ENCODE results near the gene RREB1. TPM values are rescaled to one million over a fixed set of nuclear protein-coding genes. Genes with fewer than 3 reads are reported as not detected.

RREB1 gene
- total and polyA plus RNA-seq, 2 experiments from 2014 or later, result 8.5 to 25.5 TPM

DNA sequence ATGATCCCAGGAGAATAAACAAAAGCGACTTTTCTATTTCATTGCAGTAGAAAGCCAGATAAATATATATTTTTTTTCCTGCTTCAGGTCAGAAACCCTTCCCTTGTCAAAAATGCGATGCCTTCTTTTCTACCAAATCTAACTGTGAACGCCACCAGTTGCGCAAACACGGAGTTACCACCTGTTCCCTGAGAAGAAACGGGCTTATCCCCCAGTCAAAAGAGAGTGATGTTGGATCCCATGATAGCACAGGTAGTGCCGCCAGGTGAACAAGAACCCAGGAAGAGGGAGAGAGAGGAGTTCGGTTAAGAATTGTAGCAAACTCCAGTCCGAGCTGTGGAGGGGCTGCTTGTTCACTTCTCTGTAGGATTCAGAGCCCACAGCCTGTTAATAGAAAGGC lies 132.6 kb downstream of the RREB1 start (continued):
- TF ChIP-seq, protein P1, sequence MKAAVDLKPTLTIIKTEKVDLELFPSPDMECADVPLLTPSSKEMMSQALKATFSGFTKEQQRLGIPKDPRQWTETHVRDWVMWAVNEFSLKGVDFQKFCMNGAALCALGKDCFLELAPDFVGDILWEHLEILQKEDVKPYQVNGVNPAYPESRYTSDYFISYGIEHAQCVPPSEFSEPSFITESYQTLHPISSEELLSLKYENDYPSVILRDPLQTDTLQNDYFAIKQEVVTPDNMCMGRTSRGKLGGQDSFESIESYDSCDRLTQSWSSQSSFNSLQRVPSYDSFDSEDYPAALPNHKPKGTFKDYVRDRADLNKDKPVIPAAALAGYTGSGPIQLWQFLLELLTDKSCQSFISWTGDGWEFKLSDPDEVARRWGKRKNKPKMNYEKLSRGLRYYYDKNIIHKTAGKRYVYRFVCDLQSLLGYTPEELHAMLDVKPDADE (IDR thresholded peaks at IDR 0.05), result no peak
- no peak for TF ChIP-seq NANOG (IDR thresholded peaks at IDR 0.05; ENCODE audit: borderline replicate concordance)
- TF ChIP-seq, protein P2, sequence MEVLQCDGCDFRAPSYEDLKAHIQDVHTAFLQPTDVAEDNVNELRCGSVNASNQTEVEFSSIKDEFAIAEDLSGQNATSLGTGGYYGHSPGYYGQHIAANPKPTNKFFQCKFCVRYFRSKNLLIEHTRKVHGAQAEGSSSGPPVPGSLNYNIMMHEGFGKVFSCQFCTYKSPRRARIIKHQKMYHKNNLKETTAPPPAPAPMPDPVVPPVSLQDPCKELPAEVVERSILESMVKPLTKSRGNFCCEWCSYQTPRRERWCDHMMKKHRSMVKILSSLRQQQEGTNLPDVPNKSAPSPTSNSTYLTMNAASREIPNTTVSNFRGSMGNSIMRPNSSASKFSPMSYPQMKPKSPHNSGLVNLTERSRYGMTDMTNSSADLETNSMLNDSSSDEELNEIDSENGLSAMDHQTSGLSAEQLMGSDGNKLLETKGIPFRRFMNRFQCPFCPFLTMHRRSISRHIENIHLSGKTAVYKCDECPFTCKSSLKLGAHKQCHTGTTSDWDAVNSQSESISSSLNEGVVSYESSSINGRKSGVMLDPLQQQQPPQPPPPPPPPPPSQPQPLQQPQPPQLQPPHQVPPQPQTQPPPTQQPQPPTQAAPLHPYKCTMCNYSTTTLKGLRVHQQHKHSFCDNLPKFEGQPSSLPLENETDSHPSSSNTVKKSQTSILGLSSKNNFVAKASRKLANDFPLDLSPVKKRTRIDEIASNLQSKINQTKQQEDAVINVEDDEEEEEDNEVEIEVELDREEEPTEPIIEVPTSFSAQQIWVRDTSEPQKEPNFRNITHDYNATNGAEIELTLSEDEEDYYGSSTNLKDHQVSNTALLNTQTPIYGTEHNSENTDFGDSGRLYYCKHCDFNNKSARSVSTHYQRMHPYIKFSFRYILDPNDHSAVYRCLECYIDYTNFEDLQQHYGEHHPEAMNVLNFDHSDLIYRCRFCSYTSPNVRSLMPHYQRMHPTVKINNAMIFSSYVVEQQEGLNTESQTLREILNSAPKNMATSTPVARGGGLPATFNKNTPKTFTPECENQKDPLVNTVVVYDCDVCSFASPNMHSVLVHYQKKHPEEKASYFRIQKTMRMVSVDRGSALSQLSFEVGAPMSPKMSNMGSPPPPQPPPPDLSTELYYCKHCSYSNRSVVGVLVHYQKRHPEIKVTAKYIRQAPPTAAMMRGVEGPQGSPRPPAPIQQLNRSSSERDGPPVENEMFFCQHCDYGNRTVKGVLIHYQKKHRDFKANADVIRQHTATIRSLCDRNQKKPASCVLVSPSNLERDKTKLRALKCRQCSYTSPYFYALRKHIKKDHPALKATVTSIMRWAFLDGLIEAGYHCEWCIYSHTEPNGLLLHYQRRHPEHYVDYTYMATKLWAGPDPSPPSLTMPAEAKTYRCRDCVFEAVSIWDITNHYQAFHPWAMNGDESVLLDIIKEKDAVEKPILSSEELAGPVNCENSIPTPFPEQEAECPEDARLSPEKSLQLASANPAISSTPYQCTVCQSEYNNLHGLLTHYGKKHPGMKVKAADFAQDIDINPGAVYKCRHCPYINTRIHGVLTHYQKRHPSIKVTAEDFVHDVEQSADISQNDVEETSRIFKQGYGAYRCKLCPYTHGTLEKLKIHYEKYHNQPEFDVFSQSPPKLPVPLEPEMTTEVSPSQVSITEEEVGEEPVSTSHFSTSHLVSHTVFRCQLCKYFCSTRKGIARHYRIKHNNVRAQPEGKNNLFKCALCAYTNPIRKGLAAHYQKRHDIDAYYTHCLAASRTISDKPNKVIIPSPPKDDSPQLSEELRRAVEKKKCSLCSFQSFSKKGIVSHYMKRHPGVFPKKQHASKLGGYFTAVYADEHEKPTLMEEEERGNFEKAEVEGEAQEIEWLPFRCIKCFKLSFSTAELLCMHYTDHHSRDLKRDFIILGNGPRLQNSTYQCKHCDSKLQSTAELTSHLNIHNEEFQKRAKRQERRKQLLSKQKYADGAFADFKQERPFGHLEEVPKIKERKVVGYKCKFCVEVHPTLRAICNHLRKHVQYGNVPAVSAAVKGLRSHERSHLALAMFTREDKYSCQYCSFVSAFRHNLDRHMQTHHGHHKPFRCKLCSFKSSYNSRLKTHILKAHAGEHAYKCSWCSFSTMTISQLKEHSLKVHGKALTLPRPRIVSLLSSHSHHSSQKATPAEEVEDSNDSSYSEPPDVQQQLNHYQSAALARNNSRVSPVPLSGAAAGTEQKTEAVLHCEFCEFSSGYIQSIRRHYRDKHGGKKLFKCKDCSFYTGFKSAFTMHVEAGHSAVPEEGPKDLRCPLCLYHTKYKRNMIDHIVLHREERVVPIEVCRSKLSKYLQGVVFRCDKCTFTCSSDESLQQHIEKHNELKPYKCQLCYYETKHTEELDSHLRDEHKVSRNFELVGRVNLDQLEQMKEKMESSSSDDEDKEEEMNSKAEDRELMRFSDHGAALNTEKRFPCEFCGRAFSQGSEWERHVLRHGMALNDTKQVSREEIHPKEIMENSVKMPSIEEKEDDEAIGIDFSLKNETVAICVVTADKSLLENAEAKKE (CRISPR knock-in tag; IDR thresholded peaks at IDR 0.05), result no peak

DNA sequence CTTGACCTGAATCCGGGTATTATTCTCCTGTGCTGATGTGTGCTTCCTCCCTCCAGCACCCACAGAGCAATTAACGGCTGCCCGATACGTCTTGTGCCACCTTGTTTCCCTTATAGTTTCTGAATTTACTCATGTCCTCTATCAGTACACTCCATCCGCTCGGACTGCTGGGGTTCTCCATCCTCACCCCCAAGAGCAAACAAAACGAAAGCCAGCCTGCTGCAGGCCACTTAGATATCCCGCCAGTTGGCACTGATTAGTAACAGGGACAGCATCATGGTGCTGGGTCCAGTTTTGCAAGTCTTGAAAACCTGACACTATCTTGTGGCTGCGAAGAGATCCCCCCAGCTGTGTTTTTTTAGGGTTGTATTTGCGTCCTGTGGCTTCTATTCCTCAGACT lies 133.4 kb downstream of the RREB1 start:
- no peak for DNase-seq (ENCODE audit: low spot score)
- H3K79me2 ChIP-seq (replicated peaks; ENCODE audit: insufficient read depth), result no peaks in the 10 kb centered on the region
- Mint-ChIP-seq H3K27me3 (ENCODE audit: insufficient read depth, low read depth, poor library complexity) (peaks cover 7% of the 10 kb centered on the region), H3K4me3 (no peak overlapping the region), H3K4me1 (peaks cover 38% of the 10 kb centered on the region), H3K27ac (peak overlapping the region; percentile 22), H3K36me3 (ENCODE audit: low read depth) (peaks cover 10% of the 10 kb centered on the region), H3K9me3 (no peaks in the 10 kb centered on the region)
- H2AFZ ChIP-seq, result no peak overlapping the region
- H3K9me2 ChIP-seq (ENCODE audit: insufficient read depth), result no peaks in the 10 kb centered on the region
- H3F3A ChIP-seq (replicated peaks; ENCODE audit: low read depth), result no peaks in the 10 kb centered on the region
- peaks cover 28% of the 10 kb centered on the region for H3K4me1 ChIP-seq (ENCODE audit: insufficient read depth)
- no peaks in the 10 kb centered on the region for H3K27me3 ChIP-seq (ENCODE audit: insufficient read depth)
- no peaks in the 10 kb centered on the region for H3K36me3 ChIP-seq (ENCODE audit: insufficient read depth)
- no peak overlapping the region for H3K4me2 ChIP-seq
- no peak for TF ChIP-seq ZNF114 (CRISPR knock-in tag; IDR thresholded peaks at IDR 0.05)
- TF ChIP-seq, protein P3, sequence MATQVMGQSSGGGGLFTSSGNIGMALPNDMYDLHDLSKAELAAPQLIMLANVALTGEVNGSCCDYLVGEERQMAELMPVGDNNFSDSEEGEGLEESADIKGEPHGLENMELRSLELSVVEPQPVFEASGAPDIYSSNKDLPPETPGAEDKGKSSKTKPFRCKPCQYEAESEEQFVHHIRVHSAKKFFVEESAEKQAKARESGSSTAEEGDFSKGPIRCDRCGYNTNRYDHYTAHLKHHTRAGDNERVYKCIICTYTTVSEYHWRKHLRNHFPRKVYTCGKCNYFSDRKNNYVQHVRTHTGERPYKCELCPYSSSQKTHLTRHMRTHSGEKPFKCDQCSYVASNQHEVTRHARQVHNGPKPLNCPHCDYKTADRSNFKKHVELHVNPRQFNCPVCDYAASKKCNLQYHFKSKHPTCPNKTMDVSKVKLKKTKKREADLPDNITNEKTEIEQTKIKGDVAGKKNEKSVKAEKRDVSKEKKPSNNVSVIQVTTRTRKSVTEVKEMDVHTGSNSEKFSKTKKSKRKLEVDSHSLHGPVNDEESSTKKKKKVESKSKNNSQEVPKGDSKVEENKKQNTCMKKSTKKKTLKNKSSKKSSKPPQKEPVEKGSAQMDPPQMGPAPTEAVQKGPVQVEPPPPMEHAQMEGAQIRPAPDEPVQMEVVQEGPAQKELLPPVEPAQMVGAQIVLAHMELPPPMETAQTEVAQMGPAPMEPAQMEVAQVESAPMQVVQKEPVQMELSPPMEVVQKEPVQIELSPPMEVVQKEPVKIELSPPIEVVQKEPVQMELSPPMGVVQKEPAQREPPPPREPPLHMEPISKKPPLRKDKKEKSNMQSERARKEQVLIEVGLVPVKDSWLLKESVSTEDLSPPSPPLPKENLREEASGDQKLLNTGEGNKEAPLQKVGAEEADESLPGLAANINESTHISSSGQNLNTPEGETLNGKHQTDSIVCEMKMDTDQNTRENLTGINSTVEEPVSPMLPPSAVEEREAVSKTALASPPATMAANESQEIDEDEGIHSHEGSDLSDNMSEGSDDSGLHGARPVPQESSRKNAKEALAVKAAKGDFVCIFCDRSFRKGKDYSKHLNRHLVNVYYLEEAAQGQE (IDR thresholded peaks at IDR 0.05; ENCODE audit: unreplicated experiment), result no peak
- H3K27ac ChIP-seq (ENCODE audit: low read depth), result no peak overlapping the region
- no peak for ATAC-seq
- H3K4me3 ChIP-seq, result no peak overlapping the region
- no peaks in the 10 kb centered on the region for H4K20me1 ChIP-seq (replicated peaks; ENCODE audit: insufficient read depth)

All from GM23338 (cell line).